SK-N-SH (cell line): ENCODE results near the gene COQ3. TPM values are rescaled to one million over a fixed set of nuclear protein-coding genes. Genes with fewer than 3 reads are reported as not detected.

Source experiments
- CTCF ChIA-PET: fragments of 300-600, 350-600 bp; formaldehyde crosslinking; extraction: SDS; loops from one replicate; lab custom pipeline; 2021; lab: Yijun Ruan, JAX
- POLR2A ChIA-PET: fragments of 350-600 bp; sonication (Branson Sonifier 250); formaldehyde crosslinking; extraction: SDS; loops from one replicate; lab custom pipeline; 2020; ENCODE audit warnings: antibody characterized with exemption, inconsistent platforms; lab: Yijun Ruan, JAX
- DNase-seq: peaks from one replicate; pipeline ENCODE4 v3.0.0; 2012
- H2AFZ ChIP-seq: fragments of 200-600 bp; sonication (generic); 2 replicates; pipeline ENCODE4 v1.8.1; 2016; ENCODE audit warnings: antibody characterized with exemption, mild to moderate bottlenecking, low read depth
- H3F3A ChIP-seq: fragments of 200-600 bp; sonication (generic); replicated peaks from 2 replicates; pipeline ENCODE3; 2016; ENCODE audit warnings: antibody characterized with exemption, mild to moderate bottlenecking; ENCODE audit not compliant: insufficient read depth
- H3K27ac ChIP-seq, 2 experiments: fragments of 200-500 bp in 1 of 2; fragments of 200-600 bp in 1 of 2; sonication (Bioruptor generic) in 1 of 2; sonication (generic), shearing (Covaris generic) in 1 of 2; 2 replicates each; pipeline versions ENCODE4 v1.5.1 to v1.6.1; 2014 to 2016; ENCODE audit warnings: low read depth in 2 of 2, inconsistent platforms in 1 of 2, low read length in 1 of 2, mild to moderate bottlenecking in 1 of 2, mixed read lengths in 1 of 2
- H3K27me3 ChIP-seq: fragments of 200-600 bp; sonication (generic), shearing (Covaris generic); 2 replicates; pipeline ENCODE4 v1.6.1; 2016; ENCODE audit warnings: mixed run types; ENCODE audit not compliant: insufficient read depth
- H3K36me3 ChIP-seq, 2 experiments: fragments of 200-500 bp in 1 of 2; fragments of 200-600 bp in 1 of 2; sonication (Bioruptor generic) in 1 of 2; sonication (generic) in 1 of 2; replicated peaks in 1 of 2; 2 replicates each; pipeline versions ENCODE3 to v1.5.1; 2014 to 2016; ENCODE audit warnings: low read length in 1 of 2, mild to moderate bottlenecking in 1 of 2; ENCODE audit not compliant: insufficient read depth in 2 of 2, control insufficient read depth in 1 of 2
- H3K4me1 ChIP-seq, 2 experiments: fragments of 200-500 bp in 1 of 2; fragments of 200-600 bp in 1 of 2; sonication (Bioruptor generic) in 1 of 2; sonication (generic), shearing (Covaris generic) in 1 of 2; 2 replicates each; pipeline versions ENCODE4 v1.5.1 to v1.6.1; 2014 to 2016; ENCODE audit warnings: low read depth in 1 of 2, low read length in 1 of 2, mixed run types in 1 of 2; ENCODE audit not compliant: insufficient read depth in 2 of 2, control insufficient read depth in 1 of 2
- H3K4me2 ChIP-seq: fragments of 200-600 bp; sonication (generic), shearing (Covaris generic); 2 replicates; pipeline ENCODE4 v1.6.1; 2017; ENCODE audit warnings: mixed run types
- H3K4me3 ChIP-seq, 2 experiments: fragments of 200-500 bp in 1 of 2; fragments of 200-600 bp in 1 of 2; sonication (Bioruptor generic) in 1 of 2; sonication (generic), shearing (Covaris generic) in 1 of 2; 2 replicates each; pipeline versions ENCODE4 v1.5.1 to v1.8.1; 2014 to 2016; ENCODE audit warnings: low read depth in 2 of 2, inconsistent platforms in 1 of 2, low read length in 1 of 2, mild to moderate bottlenecking in 1 of 2, mixed read lengths in 1 of 2, moderate library complexity in 1 of 2
- H3K79me2 ChIP-seq: fragments of 200-600 bp; sonication (generic); 2 replicates; pipeline ENCODE4 v1.8.1; 2017; ENCODE audit warnings: mild to moderate bottlenecking; ENCODE audit not compliant: insufficient read depth
- H3K9ac ChIP-seq: fragments of 200-600 bp; sonication (generic); 2 replicates; pipeline ENCODE4 v1.6.1; 2017; ENCODE audit warnings: mixed run types
- H3K9me2 ChIP-seq: fragments of 200-600 bp; sonication (generic); 2 replicates; pipeline ENCODE4 v1.6.1; 2017; ENCODE audit warnings: mixed run types
- H3K9me3 ChIP-seq: fragments of 200-600 bp; sonication (generic); 2 replicates; pipeline ENCODE4 v1.6.1; 2017; ENCODE audit warnings: mixed run types, mild to moderate bottlenecking, moderate library complexity
- H4K20me1 ChIP-seq: fragments of 200-600 bp; sonication (generic); 2 replicates; pipeline ENCODE4 v1.6.1; 2017; ENCODE audit warnings: mild to moderate bottlenecking, mixed run types; ENCODE audit not compliant: insufficient read depth
- ELF1 ChIP-seq: IDR thresholded peaks from 2 replicates; pipeline ENCODE4 v1.4.0; 2012
- EZH2phosphoT487 ChIP-seq: fragments of 200-600 bp; sonication (generic); IDR thresholded peaks from 2 replicates; pipeline ENCODE4 v1.6.1; 2017; ENCODE audit warnings: low read depth, mixed run types, mild to moderate bottlenecking, antibody characterized with exemption, moderate library complexity, borderline replicate concordance
- FOSL2 ChIP-seq: IDR thresholded peaks from 2 replicates; pipeline ENCODE4 v1.4.0; 2012; ENCODE audit warnings: low read depth, mild to moderate bottlenecking, moderate library complexity, borderline replicate concordance
- FOXM1 ChIP-seq: IDR thresholded peaks from 2 replicates; pipeline ENCODE4 v1.4.0; 2012; ENCODE audit warnings: low read depth, mild to moderate bottlenecking
- JUND ChIP-seq: IDR thresholded peaks from 2 replicates; pipeline ENCODE4 v1.4.0; 2012
- MEF2A ChIP-seq: IDR thresholded peaks from 2 replicates; pipeline ENCODE4 v1.4.0; 2012; ENCODE audit warnings: low read depth, borderline replicate concordance
- NFIC ChIP-seq: IDR thresholded peaks from 2 replicates; pipeline ENCODE4 v1.4.0; 2012; ENCODE audit warnings: borderline replicate concordance
- NRF1 ChIP-seq: IDR thresholded peaks from 2 replicates; pipeline ENCODE4 v1.6.1; 2012; ENCODE audit warnings: low read depth, mild to moderate bottlenecking, low read length
- RAD21 ChIP-seq: IDR thresholded peaks from 2 replicates; pipeline ENCODE4 v1.6.1; 2012; ENCODE audit warnings: mild to moderate bottlenecking, low read length
- RCOR1 ChIP-seq: fragments of 150-350 bp; IDR thresholded peaks from 2 replicates; pipeline ENCODE4 v1.6.1; 2017; ENCODE audit warnings: antibody characterized with exemption, low read length
- RXRA ChIP-seq: IDR thresholded peaks from 2 replicates; pipeline ENCODE4 v1.4.0; 2012; ENCODE audit warnings: low read depth, mild to moderate bottlenecking, borderline replicate concordance
- SIN3A ChIP-seq: IDR thresholded peaks from 2 replicates; pipeline ENCODE4 v1.6.1; 2012; ENCODE audit warnings: low read depth, mild to moderate bottlenecking, low read length, moderate library complexity, borderline replicate concordance
- TAF1 ChIP-seq: IDR thresholded peaks from 2 replicates; pipeline ENCODE4 v1.6.1; 2012; ENCODE audit warnings: low read depth, mild to moderate bottlenecking, low read length, moderate library complexity, borderline replicate concordance
- TCF12 ChIP-seq: IDR thresholded peaks from 2 replicates; pipeline ENCODE4 v1.4.0; 2012
- WGBS: methylation state at CpG from one replicate; pipeline ENCODE4 v1.1.6; 2017; ENCODE audit warnings: low lambda C conversion rate; 5-methylcytosine and 5-hydroxymethylcytosine counted together
- polyA plus RNA-seq, 3 experiments: library from polyadenylated mRNA; depleted of rRNA; stranded (reverse); fragments of >200 nt; gene quantifications; 2 replicates each; pipeline ENCODE4 v1.2.3, GENCODE V29; 2012
- TF ChIP-seq, protein P1 (sequence below): fragments of 150-350 bp; IDR thresholded peaks from 2 replicates; pipeline ENCODE4 v1.6.1; 2016; ENCODE audit warnings: mild to moderate bottlenecking, low read depth, low read length
- TF ChIP-seq, protein P2 (sequence below): IDR thresholded peaks from 2 replicates; pipeline ENCODE4 v1.4.0; 2012; ENCODE audit warnings: low read depth, borderline replicate concordance
- TF ChIP-seq, protein P3 (sequence below): IDR thresholded peaks from 2 replicates; pipeline ENCODE4 v1.6.1; 2012; ENCODE audit warnings: mild to moderate bottlenecking, low read depth, low read length, moderate library complexity
- TF ChIP-seq, protein P4 (sequence below): IDR thresholded peaks from 2 replicates; pipeline ENCODE4; 2012
- TF ChIP-seq, protein P5 (sequence below): fragments of 150-350 bp; IDR thresholded peaks from 2 replicates; pipeline ENCODE4 v1.6.1; 2017; ENCODE audit warnings: antibody characterized with exemption, low read length, low read depth, borderline replicate concordance
- TF ChIP-seq, protein P6 (sequence below): IDR thresholded peaks from 2 replicates; pipeline ENCODE4 v1.4.0; 2012; ENCODE audit warnings: low read depth, borderline replicate concordance

The COQ3 gene
- polyA plus RNA-seq, 1 of the 3 experiments (the other 2 are of a cell fraction) = 6.4 TPM

DNA sequence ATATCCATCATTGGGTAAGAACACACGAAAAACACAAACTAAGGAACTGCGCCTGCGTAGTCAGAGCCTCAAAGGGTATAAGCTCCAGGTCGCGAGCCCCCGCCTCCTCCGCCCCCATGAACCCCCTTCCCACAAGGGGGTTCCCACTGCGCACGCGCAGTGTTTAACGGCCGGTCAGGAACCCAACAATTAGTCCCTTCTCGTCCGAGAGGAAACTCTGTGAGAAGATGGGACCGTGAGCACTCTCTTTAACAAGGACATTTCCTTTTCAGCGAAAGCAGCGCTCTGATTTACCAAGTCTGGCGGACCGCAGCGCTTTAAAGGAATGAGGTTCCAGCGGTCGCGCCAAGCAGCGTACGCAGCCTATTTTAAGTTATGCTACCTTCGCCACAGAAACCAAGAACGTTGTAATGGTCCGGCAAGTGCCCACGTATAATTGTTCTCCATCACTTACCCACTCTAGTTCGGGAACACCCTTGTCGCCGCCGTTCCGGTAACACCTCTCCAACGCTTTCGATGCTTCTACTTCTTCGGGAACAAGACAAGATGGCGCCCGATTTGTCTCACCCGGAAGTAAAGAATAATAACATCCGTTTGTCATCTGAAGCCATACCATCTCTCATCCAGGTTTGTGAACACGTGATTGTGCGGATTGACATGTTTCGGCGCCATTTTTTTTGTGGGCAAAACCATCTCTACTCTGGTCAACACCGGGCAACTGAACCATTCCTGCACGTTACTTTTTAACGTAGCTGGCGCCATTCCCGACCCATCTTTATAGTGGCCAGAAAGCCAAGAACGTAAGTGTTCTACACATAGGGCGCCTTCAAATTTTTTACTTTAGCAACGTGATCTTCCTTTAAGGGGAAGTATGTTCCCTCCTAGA, 31.0 kb upstream of the COQ3 start, which contains the start of gene PNISR:
Gene PNISR, minus strand, starts transcription at position 548 of the 886 bp plus-strand sequence. CDS start 10,649 bp downstream, outside the sequence.
- POLR2A ChIA-PET = interaction anchor here (0.8 to 1.4 kb wide), 10 partner anchors 15 to 143 kb away, joined by 3 to 7 read pairs (median 4); partner anchors contain the start of genes CCNC, COQ3 and FAXC
- TF ChIP-seq TCF12 (no peak), ELF1 (peak; percentile 55; the same call in 1 of the 2 replicates), RXRA (no peak), SIN3A (peak; percentile 33; the same call in 1 of the 2 replicates), RAD21 (no peak), JUND (no peak), NFIC (no peak), TAF1 (peak; percentile 65), FOXM1 (no peak; the same call in 1 of the 2 replicates), FOSL2 (no peak), NRF1 (peak; percentile 87), MEF2A (no peak), RCOR1 (no peak), EZH2phosphoT487 (no peak)
- TF ChIP-seq, protein P1, sequence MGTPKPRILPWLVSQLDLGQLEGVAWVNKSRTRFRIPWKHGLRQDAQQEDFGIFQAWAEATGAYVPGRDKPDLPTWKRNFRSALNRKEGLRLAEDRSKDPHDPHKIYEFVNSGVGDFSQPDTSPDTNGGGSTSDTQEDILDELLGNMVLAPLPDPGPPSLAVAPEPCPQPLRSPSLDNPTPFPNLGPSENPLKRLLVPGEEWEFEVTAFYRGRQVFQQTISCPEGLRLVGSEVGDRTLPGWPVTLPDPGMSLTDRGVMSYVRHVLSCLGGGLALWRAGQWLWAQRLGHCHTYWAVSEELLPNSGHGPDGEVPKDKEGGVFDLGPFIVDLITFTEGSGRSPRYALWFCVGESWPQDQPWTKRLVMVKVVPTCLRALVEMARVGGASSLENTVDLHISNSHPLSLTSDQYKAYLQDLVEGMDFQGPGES = no peak
- TF ChIP-seq, protein P2, sequence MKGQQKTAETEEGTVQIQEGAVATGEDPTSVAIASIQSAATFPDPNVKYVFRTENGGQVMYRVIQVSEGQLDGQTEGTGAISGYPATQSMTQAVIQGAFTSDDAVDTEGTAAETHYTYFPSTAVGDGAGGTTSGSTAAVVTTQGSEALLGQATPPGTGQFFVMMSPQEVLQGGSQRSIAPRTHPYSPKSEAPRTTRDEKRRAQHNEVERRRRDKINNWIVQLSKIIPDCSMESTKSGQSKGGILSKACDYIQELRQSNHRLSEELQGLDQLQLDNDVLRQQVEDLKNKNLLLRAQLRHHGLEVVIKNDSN = peak; percentile 91
- TF ChIP-seq, protein P3, sequence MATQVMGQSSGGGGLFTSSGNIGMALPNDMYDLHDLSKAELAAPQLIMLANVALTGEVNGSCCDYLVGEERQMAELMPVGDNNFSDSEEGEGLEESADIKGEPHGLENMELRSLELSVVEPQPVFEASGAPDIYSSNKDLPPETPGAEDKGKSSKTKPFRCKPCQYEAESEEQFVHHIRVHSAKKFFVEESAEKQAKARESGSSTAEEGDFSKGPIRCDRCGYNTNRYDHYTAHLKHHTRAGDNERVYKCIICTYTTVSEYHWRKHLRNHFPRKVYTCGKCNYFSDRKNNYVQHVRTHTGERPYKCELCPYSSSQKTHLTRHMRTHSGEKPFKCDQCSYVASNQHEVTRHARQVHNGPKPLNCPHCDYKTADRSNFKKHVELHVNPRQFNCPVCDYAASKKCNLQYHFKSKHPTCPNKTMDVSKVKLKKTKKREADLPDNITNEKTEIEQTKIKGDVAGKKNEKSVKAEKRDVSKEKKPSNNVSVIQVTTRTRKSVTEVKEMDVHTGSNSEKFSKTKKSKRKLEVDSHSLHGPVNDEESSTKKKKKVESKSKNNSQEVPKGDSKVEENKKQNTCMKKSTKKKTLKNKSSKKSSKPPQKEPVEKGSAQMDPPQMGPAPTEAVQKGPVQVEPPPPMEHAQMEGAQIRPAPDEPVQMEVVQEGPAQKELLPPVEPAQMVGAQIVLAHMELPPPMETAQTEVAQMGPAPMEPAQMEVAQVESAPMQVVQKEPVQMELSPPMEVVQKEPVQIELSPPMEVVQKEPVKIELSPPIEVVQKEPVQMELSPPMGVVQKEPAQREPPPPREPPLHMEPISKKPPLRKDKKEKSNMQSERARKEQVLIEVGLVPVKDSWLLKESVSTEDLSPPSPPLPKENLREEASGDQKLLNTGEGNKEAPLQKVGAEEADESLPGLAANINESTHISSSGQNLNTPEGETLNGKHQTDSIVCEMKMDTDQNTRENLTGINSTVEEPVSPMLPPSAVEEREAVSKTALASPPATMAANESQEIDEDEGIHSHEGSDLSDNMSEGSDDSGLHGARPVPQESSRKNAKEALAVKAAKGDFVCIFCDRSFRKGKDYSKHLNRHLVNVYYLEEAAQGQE = no peak
- TF ChIP-seq, protein P4, sequence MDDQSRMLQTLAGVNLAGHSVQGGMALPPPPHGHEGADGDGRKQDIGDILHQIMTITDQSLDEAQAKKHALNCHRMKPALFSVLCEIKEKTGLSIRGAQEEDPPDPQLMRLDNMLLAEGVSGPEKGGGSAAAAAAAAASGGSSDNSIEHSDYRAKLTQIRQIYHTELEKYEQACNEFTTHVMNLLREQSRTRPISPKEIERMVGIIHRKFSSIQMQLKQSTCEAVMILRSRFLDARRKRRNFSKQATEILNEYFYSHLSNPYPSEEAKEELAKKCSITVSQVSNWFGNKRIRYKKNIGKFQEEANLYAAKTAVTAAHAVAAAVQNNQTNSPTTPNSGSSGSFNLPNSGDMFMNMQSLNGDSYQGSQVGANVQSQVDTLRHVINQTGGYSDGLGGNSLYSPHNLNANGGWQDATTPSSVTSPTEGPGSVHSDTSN = peak; percentile 57
- TF ChIP-seq, protein P5, sequence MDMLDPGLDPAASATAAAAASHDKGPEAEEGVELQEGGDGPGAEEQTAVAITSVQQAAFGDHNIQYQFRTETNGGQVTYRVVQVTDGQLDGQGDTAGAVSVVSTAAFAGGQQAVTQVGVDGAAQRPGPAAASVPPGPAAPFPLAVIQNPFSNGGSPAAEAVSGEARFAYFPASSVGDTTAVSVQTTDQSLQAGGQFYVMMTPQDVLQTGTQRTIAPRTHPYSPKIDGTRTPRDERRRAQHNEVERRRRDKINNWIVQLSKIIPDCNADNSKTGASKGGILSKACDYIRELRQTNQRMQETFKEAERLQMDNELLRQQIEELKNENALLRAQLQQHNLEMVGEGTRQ = peak; percentile 66; the same call in 1 of the 2 replicates
- TF ChIP-seq, protein P6, sequence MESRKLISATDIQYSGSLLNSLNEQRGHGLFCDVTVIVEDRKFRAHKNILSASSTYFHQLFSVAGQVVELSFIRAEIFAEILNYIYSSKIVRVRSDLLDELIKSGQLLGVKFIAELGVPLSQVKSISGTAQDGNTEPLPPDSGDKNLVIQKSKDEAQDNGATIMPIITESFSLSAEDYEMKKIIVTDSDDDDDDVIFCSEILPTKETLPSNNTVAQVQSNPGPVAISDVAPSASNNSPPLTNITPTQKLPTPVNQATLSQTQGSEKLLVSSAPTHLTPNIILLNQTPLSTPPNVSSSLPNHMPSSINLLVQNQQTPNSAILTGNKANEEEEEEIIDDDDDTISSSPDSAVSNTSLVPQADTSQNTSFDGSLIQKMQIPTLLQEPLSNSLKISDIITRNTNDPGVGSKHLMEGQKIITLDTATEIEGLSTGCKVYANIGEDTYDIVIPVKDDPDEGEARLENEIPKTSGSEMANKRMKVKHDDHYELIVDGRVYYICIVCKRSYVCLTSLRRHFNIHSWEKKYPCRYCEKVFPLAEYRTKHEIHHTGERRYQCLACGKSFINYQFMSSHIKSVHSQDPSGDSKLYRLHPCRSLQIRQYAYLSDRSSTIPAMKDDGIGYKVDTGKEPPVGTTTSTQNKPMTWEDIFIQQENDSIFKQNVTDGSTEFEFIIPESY = peak; percentile 54; the same call in 1 of the 2 replicates

More for the DNA sequence above, 31.0 kb upstream of the COQ3 start, which contains the start of gene PNISR:
- Histone ChIP-seq H3K9me3 (no peaks in the 10 kb centered on the region), H3K79me2 (peaks cover 73% of the 10 kb centered on the region), H2AFZ (peak within 1 kb of the TSS; percentile 80), H3K4me3 (peak within 1 kb of the TSS; percentile 90 to 99), H3K27ac (peak within 1 kb of the TSS; percentile 97 to 99), H3K4me1 (peaks cover 8 to 13% of the 10 kb centered on the region in 2 experiments), H4K20me1 (peaks cover 45% of the 10 kb centered on the region), H3F3A (peaks cover 16% of the 10 kb centered on the region), H3K4me2 (peak within 1 kb of the TSS; percentile 77), H3K9ac (peak within 1 kb of the TSS; percentile 94), H3K27me3 (no peaks in the 10 kb centered on the region), H3K9me2 (no peaks in the 10 kb centered on the region), H3K36me3 (peaks cover 13 to 15% of the 10 kb centered on the region in 2 experiments)
- WGBS = 1% methylated on average over 51 of the region's 53 CpGs
- CTCF ChIA-PET = interaction anchor here (0.6 to 2.6 kb wide), 16 partner anchors 9 to 182 kb away, joined by 3 to 28 read pairs (median 5); partner anchors contain the start of gene FAXC
- peak; percentile 86 for DNase-seq
